Astrocyte (in vitro differentiated cells and primary cell): ENCODE results near the gene EFNA5. TPM values are rescaled to one million over a fixed set of nuclear protein-coding genes. Genes with fewer than 3 reads are reported as not detected.

ENCODE experiments used
- DNase-seq: peaks from one replicate; pipeline ENCODE4 v3.0.0-alpha.2; 2010; ENCODE audit warnings: low read depth
- FAIRE-seq: peaks from 2 replicates; lab custom pipeline; 2011; peaks lifted over from hg19 to GRCh38; lab: Jason Lieb, UNC
- H2AFZ ChIP-seq: 2 replicates; pipeline ENCODE4 v1.6.0; 2012; ENCODE audit warnings: low read depth, low read length, inconsistent platforms
- H3K27ac ChIP-seq: 2 replicates; pipeline ENCODE4 v1.5.1; 2011; ENCODE audit warnings: low read depth, low read length, inconsistent platforms
- H3K27me3 ChIP-seq: 2 replicates; pipeline ENCODE4 v1.6.0; 2011; ENCODE audit warnings: low read length, inconsistent platforms; ENCODE audit not compliant: insufficient read depth
- H3K36me3 ChIP-seq: 2 replicates; pipeline ENCODE4 v1.5.1; 2011; ENCODE audit warnings: low read length, inconsistent platforms; ENCODE audit not compliant: insufficient read depth
- H3K4me1 ChIP-seq: 2 replicates; pipeline ENCODE4 v1.5.1; 2011; ENCODE audit warnings: low read length, inconsistent platforms; ENCODE audit not compliant: insufficient read depth
- H3K4me2 ChIP-seq: 2 replicates; pipeline ENCODE4 v1.6.0; 2012; ENCODE audit warnings: low read length, inconsistent platforms
- H3K4me3 ChIP-seq: 2 replicates; pipeline ENCODE4 v1.5.1; 2011; ENCODE audit warnings: low read depth, mild to moderate bottlenecking, low read length, inconsistent platforms; ENCODE audit not compliant: insufficient read depth
- H3K79me2 ChIP-seq: 2 replicates; pipeline ENCODE4 v1.6.0; 2012; ENCODE audit warnings: mild to moderate bottlenecking, low read length, inconsistent platforms; ENCODE audit not compliant: insufficient read depth
- H3K9ac ChIP-seq: 2 replicates; pipeline ENCODE4 v1.6.0; 2012; ENCODE audit warnings: mild to moderate bottlenecking, low read length, inconsistent platforms
- H3K9me3 ChIP-seq: 2 replicates; pipeline ENCODE4 v1.5.1; 2012; ENCODE audit warnings: low read depth, mild to moderate bottlenecking, low read length, inconsistent platforms; ENCODE audit not compliant: insufficient read depth
- H4K20me1 ChIP-seq: 2 replicates; pipeline ENCODE4 v1.6.0; 2012; ENCODE audit warnings: low read length, inconsistent platforms; ENCODE audit not compliant: insufficient read depth
- H3K27ac Mint-ChIP-seq: one replicate; pipeline ENCODE4 v1.8.0; 2021; ENCODE audit warnings: mild to moderate bottlenecking, mixed read lengths; ENCODE audit not compliant: unreplicated experiment
- H3K27me3 Mint-ChIP-seq: one replicate; pipeline ENCODE4 v1.8.0; 2021; ENCODE audit warnings: low read depth, mixed read lengths; ENCODE audit not compliant: unreplicated experiment
- H3K36me3 Mint-ChIP-seq: one replicate; pipeline ENCODE4 v1.8.0; 2021; ENCODE audit warnings: low read depth, mixed read lengths; ENCODE audit not compliant: unreplicated experiment
- H3K4me1 Mint-ChIP-seq: one replicate; pipeline ENCODE4 v1.8.0; 2021; ENCODE audit warnings: low read depth, mixed read lengths; ENCODE audit not compliant: unreplicated experiment
- H3K4me3 Mint-ChIP-seq: one replicate; pipeline ENCODE4 v1.8.0; 2021; ENCODE audit warnings: mild to moderate bottlenecking, moderate library complexity, mixed read lengths; ENCODE audit not compliant: unreplicated experiment
- H3K9me3 Mint-ChIP-seq: one replicate; pipeline ENCODE4 v1.8.0; 2021; ENCODE audit warnings: mild to moderate bottlenecking, mixed read lengths; ENCODE audit not compliant: unreplicated experiment
- CTCF ChIP-seq: IDR thresholded peaks from 2 replicates; pipeline ENCODE4 v1.5.1; 2011; ENCODE audit warnings: low read depth, mild to moderate bottlenecking, inconsistent platforms, low read length, moderate library complexity; ENCODE audit not compliant: insufficient read depth
- EZH2 ChIP-seq: IDR thresholded peaks from 2 replicates; pipeline ENCODE4 v1.6.1; 2012; ENCODE audit warnings: mild to moderate bottlenecking, low read length, inconsistent platforms; ENCODE audit not compliant: insufficient read depth
- total RNA-seq: library from RNA; stranded (reverse); gene quantifications from 2 replicates; pipeline ENCODE4 v1.2.1, GENCODE V29; 2021

The EFNA5 gene
- total RNA-seq, 1 donor from 2014 or later: 59.3 TPM

- no peak overlapping the region for H3K4me3 ChIP-seq
- no peak overlapping the region for H3K4me3 Mint-ChIP-seq
- H3K27ac Mint-ChIP-seq: no peak overlapping the region
- H3K4me2 ChIP-seq: no peak overlapping the region
- no peaks in the 10 kb centered on the region for H3K79me2 ChIP-seq
- no peak overlapping the region for H3K9ac ChIP-seq
- H3K27ac ChIP-seq: no peak overlapping the region
- no peak for TF ChIP-seq CTCF
- TF ChIP-seq EZH2: no peak
- peaks cover 64% of the 10 kb centered on the region for H3K4me1 Mint-ChIP-seq
- no peak for DNase-seq
- no peaks in the 10 kb centered on the region for H4K20me1 ChIP-seq
- no peak for FAIRE-seq
- H3K27me3 ChIP-seq: peaks cover 4% of the 10 kb centered on the region
- H3K4me1 ChIP-seq: peaks cover 12% of the 10 kb centered on the region
- no peaks in the 10 kb centered on the region for H3K36me3 Mint-ChIP-seq
- no peak overlapping the region for H2AFZ ChIP-seq
- no peaks in the 10 kb centered on the region for H3K36me3 ChIP-seq
- no peaks in the 10 kb centered on the region for H3K9me3 ChIP-seq
- H3K9me3 Mint-ChIP-seq: no peaks in the 10 kb centered on the region
- H3K27me3 Mint-ChIP-seq: no peaks in the 10 kb centered on the region
Measured at GRCh38 chr5:107461770-107462169, 209.0 kb downstream of the EFNA5 start.

- no peak overlapping the region for H3K9ac ChIP-seq
- DNase-seq: no peak
- H3K36me3 ChIP-seq: no peaks in the 10 kb centered on the region
- no peaks in the 10 kb centered on the region for H4K20me1 ChIP-seq
- Mint-ChIP-seq H3K4me1 (peaks cover 64% of the 10 kb centered on the region), H3K27me3 (no peaks in the 10 kb centered on the region), H3K9me3 (no peaks in the 10 kb centered on the region), H3K36me3 (no peaks in the 10 kb centered on the region), H3K4me3 (no peak overlapping the region), H3K27ac (no peak overlapping the region)
- no peaks in the 10 kb centered on the region for H3K79me2 ChIP-seq
- no peak overlapping the region for H3K27ac ChIP-seq
- H3K4me1 ChIP-seq: peaks cover 3% of the 10 kb centered on the region
- FAIRE-seq: no peak
- no peak overlapping the region for H3K4me3 ChIP-seq
- TF ChIP-seq EZH2: no peak
- TF ChIP-seq CTCF: no peak
- no peaks in the 10 kb centered on the region for H3K9me3 ChIP-seq
- no peak overlapping the region for H3K4me2 ChIP-seq
- no peak overlapping the region for H2AFZ ChIP-seq
- peaks cover 4% of the 10 kb centered on the region for H3K27me3 ChIP-seq
Measured at GRCh38 chr5:107460789-107461188, 209.9 kb downstream of the EFNA5 start.

GRCh38 chr5:107459605-107460004, 211.1 kb downstream of the EFNA5 start:
- Histone ChIP-seq H3K9me3 (no peaks in the 10 kb centered on the region), H3K4me2 (no peak overlapping the region), H3K36me3 (no peaks in the 10 kb centered on the region), H3K27ac (no peak overlapping the region), H2AFZ (no peak overlapping the region), H3K4me1 (peaks cover 7% of the 10 kb centered on the region), H3K9ac (no peak overlapping the region), H3K79me2 (no peaks in the 10 kb centered on the region), H4K20me1 (no peaks in the 10 kb centered on the region), H3K4me3 (no peak overlapping the region), H3K27me3 (peaks cover 4% of the 10 kb centered on the region)
- Mint-ChIP-seq H3K36me3 (no peaks in the 10 kb centered on the region), H3K27me3 (no peaks in the 10 kb centered on the region), H3K27ac (no peak overlapping the region), H3K9me3 (no peaks in the 10 kb centered on the region), H3K4me3 (no peak overlapping the region), H3K4me1 (peaks cover 64% of the 10 kb centered on the region)
- DNase-seq: no peak
- TF ChIP-seq CTCF (no peak), EZH2 (no peak)
- no peak for FAIRE-seq
